H1 (cell line): ENCODE data around the gene FHIT. TPM values are rescaled to one million over a fixed set of nuclear protein-coding genes. Genes with fewer than 3 reads are reported as not detected.

ENCODE experiments used
- BACH1 ChIP-seq: IDR thresholded peaks from 2 replicates; pipeline ENCODE4 v1.6.1; 2012; ENCODE audit warnings: low read length, improper control_type of control experiment
- JUN ChIP-seq: IDR thresholded peaks from 2 replicates; pipeline ENCODE4 v1.6.1; 2011; ENCODE audit warnings: low read depth, mild to moderate bottlenecking, improper control_type of control experiment, low read length
- KDM4A ChIP-seq: IDR thresholded peaks from one replicate; pipeline ENCODE4 v1.7.1; 2012; ENCODE audit warnings: low read depth, mild to moderate bottlenecking, moderate library complexity, low read length, inconsistent platforms; ENCODE audit not compliant: severe bottlenecking
- PHF8 ChIP-seq: fragments of 200-600 bp; sonication (generic); conservative IDR thresholded peaks from 2 replicates; pipeline ENCODE4 v1.7.1; 2012; ENCODE audit warnings: low read depth, mild to moderate bottlenecking, inconsistent platforms, low read length, moderate library complexity
- POU5F1 ChIP-seq: IDR thresholded peaks from 2 replicates; pipeline ENCODE4 v1.6.1; 2011; ENCODE audit warnings: low read depth, mild to moderate bottlenecking, low read length, moderate library complexity
- SAP30 ChIP-seq: fragments of 300-600 bp; sonication (generic); IDR thresholded peaks from 2 replicates; pipeline ENCODE4 v1.7.1; 2012; ENCODE audit warnings: low read length, moderate library complexity, mild to moderate bottlenecking, inconsistent platforms; ENCODE audit not compliant: insufficient read depth, insufficient replicate concordance
- SRF ChIP-seq: IDR thresholded peaks from 2 replicates; pipeline ENCODE4 v1.6.1; 2011; ENCODE audit warnings: mild to moderate bottlenecking, low read depth, low read length, moderate library complexity
- TCF12 ChIP-seq: IDR thresholded peaks from 2 replicates; pipeline ENCODE4 v1.6.1; 2011; ENCODE audit warnings: low read depth, mild to moderate bottlenecking, low read length
- TEAD4 ChIP-seq: IDR thresholded peaks from 2 replicates; pipeline ENCODE4 v1.6.1; 2012; ENCODE audit warnings: low read depth, low read length, inconsistent platforms, mixed read lengths
- USF2 ChIP-seq: IDR thresholded peaks from 2 replicates; pipeline ENCODE4 v1.6.1; 2011; ENCODE audit warnings: low read length, improper control_type of control experiment
- polyA plus RNA-seq, 7 experiments: library from polyadenylated mRNA; depleted of rRNA in 3 of 7; stranded (reverse) in 5 of 7; unstranded in 2 of 7; fragments of >200 nt in 5 of 7; fragments of 200-250 nt in 2 of 7; gene quantifications; 1 replicate in 5 of 7; 2 replicates in 1 of 7; 4 replicates in 1 of 7; pipeline versions ENCODE4 v1.2.1 to v1.2.3, GENCODE V29; 2011 to 2013; ENCODE audit warnings: missing spikeins in 2 of 7, mixed read lengths in 2 of 7
- total RNA-seq: library from RNA; stranded (reverse); fragmentation: NEBNext Ultra II Directional; extraction: Animal tissue kit (Norgen Biotek cat#: 25700); gene quantifications from 2 replicates; pipeline ENCODE4 v1.2.1, GENCODE V29; 2021
- TF ChIP-seq, protein P1 (sequence below): fragments of 300-600 bp; sonication (generic); IDR thresholded peaks from 2 replicates; pipeline ENCODE4 v1.7.1; 2012; ENCODE audit warnings: low read length, moderate library complexity, mild to moderate bottlenecking, inconsistent platforms; ENCODE audit not compliant: insufficient replicate concordance

FHIT gene
- total and polyA plus RNA-seq, 2 of the 8 experiments (the other 6 are each of a cell fraction or from before 2014, with no cell fraction given) = 1.2 to 3.2 TPM

- TF ChIP-seq, protein P1, sequence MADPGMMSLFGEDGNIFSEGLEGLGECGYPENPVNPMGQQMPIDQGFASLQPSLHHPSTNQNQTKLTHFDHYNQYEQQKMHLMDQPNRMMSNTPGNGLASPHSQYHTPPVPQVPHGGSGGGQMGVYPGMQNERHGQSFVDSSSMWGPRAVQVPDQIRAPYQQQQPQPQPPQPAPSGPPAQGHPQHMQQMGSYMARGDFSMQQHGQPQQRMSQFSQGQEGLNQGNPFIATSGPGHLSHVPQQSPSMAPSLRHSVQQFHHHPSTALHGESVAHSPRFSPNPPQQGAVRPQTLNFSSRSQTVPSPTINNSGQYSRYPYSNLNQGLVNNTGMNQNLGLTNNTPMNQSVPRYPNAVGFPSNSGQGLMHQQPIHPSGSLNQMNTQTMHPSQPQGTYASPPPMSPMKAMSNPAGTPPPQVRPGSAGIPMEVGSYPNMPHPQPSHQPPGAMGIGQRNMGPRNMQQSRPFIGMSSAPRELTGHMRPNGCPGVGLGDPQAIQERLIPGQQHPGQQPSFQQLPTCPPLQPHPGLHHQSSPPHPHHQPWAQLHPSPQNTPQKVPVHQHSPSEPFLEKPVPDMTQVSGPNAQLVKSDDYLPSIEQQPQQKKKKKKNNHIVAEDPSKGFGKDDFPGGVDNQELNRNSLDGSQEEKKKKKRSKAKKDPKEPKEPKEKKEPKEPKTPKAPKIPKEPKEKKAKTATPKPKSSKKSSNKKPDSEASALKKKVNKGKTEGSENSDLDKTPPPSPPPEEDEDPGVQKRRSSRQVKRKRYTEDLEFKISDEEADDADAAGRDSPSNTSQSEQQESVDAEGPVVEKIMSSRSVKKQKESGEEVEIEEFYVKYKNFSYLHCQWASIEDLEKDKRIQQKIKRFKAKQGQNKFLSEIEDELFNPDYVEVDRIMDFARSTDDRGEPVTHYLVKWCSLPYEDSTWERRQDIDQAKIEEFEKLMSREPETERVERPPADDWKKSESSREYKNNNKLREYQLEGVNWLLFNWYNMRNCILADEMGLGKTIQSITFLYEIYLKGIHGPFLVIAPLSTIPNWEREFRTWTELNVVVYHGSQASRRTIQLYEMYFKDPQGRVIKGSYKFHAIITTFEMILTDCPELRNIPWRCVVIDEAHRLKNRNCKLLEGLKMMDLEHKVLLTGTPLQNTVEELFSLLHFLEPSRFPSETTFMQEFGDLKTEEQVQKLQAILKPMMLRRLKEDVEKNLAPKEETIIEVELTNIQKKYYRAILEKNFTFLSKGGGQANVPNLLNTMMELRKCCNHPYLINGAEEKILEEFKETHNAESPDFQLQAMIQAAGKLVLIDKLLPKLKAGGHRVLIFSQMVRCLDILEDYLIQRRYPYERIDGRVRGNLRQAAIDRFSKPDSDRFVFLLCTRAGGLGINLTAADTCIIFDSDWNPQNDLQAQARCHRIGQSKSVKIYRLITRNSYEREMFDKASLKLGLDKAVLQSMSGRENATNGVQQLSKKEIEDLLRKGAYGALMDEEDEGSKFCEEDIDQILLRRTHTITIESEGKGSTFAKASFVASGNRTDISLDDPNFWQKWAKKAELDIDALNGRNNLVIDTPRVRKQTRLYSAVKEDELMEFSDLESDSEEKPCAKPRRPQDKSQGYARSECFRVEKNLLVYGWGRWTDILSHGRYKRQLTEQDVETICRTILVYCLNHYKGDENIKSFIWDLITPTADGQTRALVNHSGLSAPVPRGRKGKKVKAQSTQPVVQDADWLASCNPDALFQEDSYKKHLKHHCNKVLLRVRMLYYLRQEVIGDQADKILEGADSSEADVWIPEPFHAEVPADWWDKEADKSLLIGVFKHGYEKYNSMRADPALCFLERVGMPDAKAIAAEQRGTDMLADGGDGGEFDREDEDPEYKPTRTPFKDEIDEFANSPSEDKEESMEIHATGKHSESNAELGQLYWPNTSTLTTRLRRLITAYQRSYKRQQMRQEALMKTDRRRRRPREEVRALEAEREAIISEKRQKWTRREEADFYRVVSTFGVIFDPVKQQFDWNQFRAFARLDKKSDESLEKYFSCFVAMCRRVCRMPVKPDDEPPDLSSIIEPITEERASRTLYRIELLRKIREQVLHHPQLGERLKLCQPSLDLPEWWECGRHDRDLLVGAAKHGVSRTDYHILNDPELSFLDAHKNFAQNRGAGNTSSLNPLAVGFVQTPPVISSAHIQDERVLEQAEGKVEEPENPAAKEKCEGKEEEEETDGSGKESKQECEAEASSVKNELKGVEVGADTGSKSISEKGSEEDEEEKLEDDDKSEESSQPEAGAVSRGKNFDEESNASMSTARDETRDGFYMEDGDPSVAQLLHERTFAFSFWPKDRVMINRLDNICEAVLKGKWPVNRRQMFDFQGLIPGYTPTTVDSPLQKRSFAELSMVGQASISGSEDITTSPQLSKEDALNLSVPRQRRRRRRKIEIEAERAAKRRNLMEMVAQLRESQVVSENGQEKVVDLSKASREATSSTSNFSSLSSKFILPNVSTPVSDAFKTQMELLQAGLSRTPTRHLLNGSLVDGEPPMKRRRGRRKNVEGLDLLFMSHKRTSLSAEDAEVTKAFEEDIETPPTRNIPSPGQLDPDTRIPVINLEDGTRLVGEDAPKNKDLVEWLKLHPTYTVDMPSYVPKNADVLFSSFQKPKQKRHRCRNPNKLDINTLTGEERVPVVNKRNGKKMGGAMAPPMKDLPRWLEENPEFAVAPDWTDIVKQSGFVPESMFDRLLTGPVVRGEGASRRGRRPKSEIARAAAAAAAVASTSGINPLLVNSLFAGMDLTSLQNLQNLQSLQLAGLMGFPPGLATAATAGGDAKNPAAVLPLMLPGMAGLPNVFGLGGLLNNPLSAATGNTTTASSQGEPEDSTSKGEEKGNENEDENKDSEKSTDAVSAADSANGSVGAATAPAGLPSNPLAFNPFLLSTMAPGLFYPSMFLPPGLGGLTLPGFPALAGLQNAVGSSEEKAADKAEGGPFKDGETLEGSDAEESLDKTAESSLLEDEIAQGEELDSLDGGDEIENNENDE = no peak
- TF ChIP-seq KDM4A (no peak), BACH1 (no peak), PHF8 (no peak), POU5F1 (no peak), SRF (no peak), SAP30 (no peak), USF2 (no peak), TEAD4 (no peak), TCF12 (no peak), JUN (no peak)
- TF ChIP-seq, all 59 proteins: peak for 0
Measured at GRCh38 chr3:60935709-60936108, 315.5 kb downstream of the FHIT start (continued).
